Measurements from ENCODE around the gene HECW1.

The HECW1 gene

GRCh38 chr7:43265139-43265538 lies 152.7 kb downstream of the HECW1 start:
- no peak for DNase-seq (ENCODE audit: low read depth)

GRCh38 chr7:43273939-43274719 lies 161.7 kb downstream of the HECW1 start:
- DNase-seq (ENCODE audit: low read depth): no peak

GRCh38 chr7:43274752-43275151 lies 162.3 kb downstream of the HECW1 start:
- DNase-seq (ENCODE audit: low read depth): no peak

GRCh38 chr7:43276547-43276946 lies 164.1 kb downstream of the HECW1 start:
- DNase-seq (ENCODE audit: low read depth): no peak

- DNase-seq (ENCODE audit: low read depth): no peak
Measured at GRCh38 chr7:43278088-43278644, 165.7 kb downstream of the HECW1 start.

GRCh38 chr7:43281268-43281667 lies 168.8 kb downstream of the HECW1 start:
- DNase-seq (ENCODE audit: low read depth): no peak

- DNase-seq (ENCODE audit: low read depth): no peak
Measured at GRCh38 chr7:43283706-43284105, 171.3 kb downstream of the HECW1 start.

- DNase-seq (ENCODE audit: low read depth): no peak
Measured at GRCh38 chr7:43289826-43290225, 177.4 kb downstream of the HECW1 start.

- no peak for DNase-seq (ENCODE audit: low read depth)
Measured at GRCh38 chr7:43290978-43291377, 178.5 kb downstream of the HECW1 start.

- no peak for DNase-seq (ENCODE audit: low read depth)
Measured at GRCh38 chr7:43291789-43292188, 179.3 kb downstream of the HECW1 start.

- no peak for DNase-seq (ENCODE audit: low read depth)
Measured at GRCh38 chr7:43292384-43292783, 179.9 kb downstream of the HECW1 start.

- DNase-seq (ENCODE audit: low read depth): no peak
Measured at GRCh38 chr7:43294080-43294630, 181.7 kb downstream of the HECW1 start.

- DNase-seq (ENCODE audit: low read depth): no peak
Measured at GRCh38 chr7:43295429-43295828, 183.0 kb downstream of the HECW1 start.

- no peak for DNase-seq (ENCODE audit: low read depth)
Measured at GRCh38 chr7:43296306-43296705, 183.9 kb downstream of the HECW1 start.

GRCh38 chr7:43298617-43299016 lies 186.2 kb downstream of the HECW1 start:
- no peak for DNase-seq (ENCODE audit: low read depth)

GRCh38 chr7:43300121-43300520 lies 187.7 kb downstream of the HECW1 start:
- DNase-seq (ENCODE audit: low read depth): no peak

GRCh38 chr7:43302211-43302711 lies 189.8 kb downstream of the HECW1 start:
- DNase-seq (ENCODE audit: low read depth): no peak

- DNase-seq (ENCODE audit: low read depth): no peak
Measured at GRCh38 chr7:43302773-43303460, 190.5 kb downstream of the HECW1 start.

- no peak for DNase-seq (ENCODE audit: low read depth)
Measured at GRCh38 chr7:43303740-43304241, 191.3 kb downstream of the HECW1 start.

- DNase-seq (ENCODE audit: low read depth): no peak
Measured at GRCh38 chr7:43306404-43306803, 194.0 kb downstream of the HECW1 start.

GRCh38 chr7:43307522-43307921 lies 195.1 kb downstream of the HECW1 start:
- no peak for DNase-seq (ENCODE audit: low read depth)

- DNase-seq (ENCODE audit: low read depth): no peak
Measured at GRCh38 chr7:43308913-43309705, 196.7 kb downstream of the HECW1 start.
